A673 (cell line): Measurements from ENCODE around the gene LTBP4. TPM values are rescaled to one million over a fixed set of nuclear protein-coding genes. Genes with fewer than 3 reads are reported as not detected.

ENCODE experiments used
- BruUV-seq: library from RNA; stranded (reverse); fragments of 400-500 nt; replicated peaks from 2 replicates; lab custom pipeline; 2021; lab: Mats Ljungman, UMichigan
- CTCF ChIA-PET: fragments of 300-600 bp; sonication (Branson Sonifier 250); formaldehyde crosslinking; loops from one replicate; lab custom pipeline; 2022; ENCODE audit warnings: antibody characterized with exemption; lab: Charles Lee
- POLR2A ChIA-PET: fragments of 300-600 bp; sonication (Branson Sonifier 250); formaldehyde crosslinking; loops from one replicate; lab custom pipeline; 2022; ENCODE audit warnings: antibody characterized with exemption; ENCODE audit not compliant: low non-redundant PET; lab: Charles Lee
- DNase-seq: peaks from one replicate; pipeline ENCODE4 v3.0.0-alpha.2; 2015; ENCODE audit warnings: low spot score
- H3K27ac ChIP-seq: fragments of 200-600 bp; sonication (generic); 2 replicates; pipeline ENCODE4 v1.5.1; 2016; ENCODE audit warnings: mixed run types, low read depth, mild to moderate bottlenecking, mixed read lengths, antibody characterized with exemption, low read length; ENCODE audit not compliant: poor library complexity, severe bottlenecking
- H3K27me3 ChIP-seq: fragments of 200-600 bp; sonication (generic); replicated peaks from 2 replicates; pipeline ENCODE4 v1.6.1; 2017; ENCODE audit warnings: mixed run types, low read depth, mild to moderate bottlenecking, mixed read lengths, antibody characterized with exemption, low read length; ENCODE audit not compliant: insufficient read depth, poor library complexity
- H3K36me3 ChIP-seq: fragments of 200-600 bp; sonication (generic); 2 replicates; pipeline ENCODE4 v1.6.1; 2016; ENCODE audit warnings: mixed run types, mild to moderate bottlenecking, mixed read lengths, antibody characterized with exemption, low read length; ENCODE audit not compliant: insufficient read depth, poor library complexity, severe bottlenecking
- H3K4me1 ChIP-seq: fragments of 200-600 bp; sonication (generic); 2 replicates; pipeline ENCODE4 v1.6.1; 2017; ENCODE audit warnings: mixed run types, mild to moderate bottlenecking, mixed read lengths, antibody characterized with exemption, low read length; ENCODE audit not compliant: insufficient read depth, poor library complexity, severe bottlenecking
- H3K4me3 ChIP-seq: fragments of 200-600 bp; sonication (generic); 2 replicates; pipeline ENCODE4 v1.5.1; 2016; ENCODE audit warnings: low read depth, mixed run types, mild to moderate bottlenecking, mixed read lengths, low read length; ENCODE audit not compliant: poor library complexity, severe bottlenecking
- H3K9me3 ChIP-seq: fragments of 200-600 bp; sonication (generic); 2 replicates; pipeline ENCODE4 v1.6.1; 2016; ENCODE audit warnings: mixed run types, low read depth, mild to moderate bottlenecking, mixed read lengths, antibody characterized with exemption, low read length; ENCODE audit not compliant: poor library complexity, severe bottlenecking
- CTCF ChIP-seq: fragments of 300-800, 200-600 bp; sonication (generic); conservative IDR thresholded peaks from 2 replicates; pipeline ENCODE4 v1.5.1; 2017; ENCODE audit warnings: low read depth, mild to moderate bottlenecking, antibody characterized with exemption, low read length, moderate library complexity, mixed read lengths
- EZH2 ChIP-seq: fragments of 200-600 bp; sonication (generic); IDR thresholded peaks from 2 replicates; pipeline ENCODE4 v1.6.1; 2017; ENCODE audit warnings: borderline replicate concordance, low read depth, mild to moderate bottlenecking, mixed read lengths, antibody characterized with exemption, low read length; ENCODE audit not compliant: poor library complexity, severe bottlenecking
- intact Hi-C: fragments of 100-400 bp; cut with micrococcal nuclease; formaldehyde crosslinking; loops from one replicate; pipeline ENCODE4 v1.10.0; 2022; ENCODE audit not compliant: unreplicated experiment
- total RNA-seq: library from RNA; stranded (reverse); gene quantifications from 2 replicates; pipeline ENCODE4 v1.2.3, GENCODE V29; 2021

Gene LTBP4
- total RNA-seq, 1 experiment from 2014 or later = 139 TPM

- H3K4me1 ChIP-seq = peaks cover 10% of the 10 kb centered on the region
- ChIA-PET CTCF (no interaction called here), POLR2A (interaction anchor here (0.5 to 0.7 kb wide), 2 partner anchors 14 to 337 kb away, joined by 9 to 12 read pairs; no protein-coding TSS in a partner anchor)
- TF ChIP-seq EZH2 (no peak), CTCF (no peak)
- H3K27ac ChIP-seq = no peak overlapping the region
- DNase-seq = no peak
- BruUV-seq = no TSS peak
- intact Hi-C loops = no loop called here
- no peaks in the 10 kb centered on the region for H3K9me3 ChIP-seq
- no peaks in the 10 kb centered on the region for H3K27me3 ChIP-seq
- no peak overlapping the region for H3K4me3 ChIP-seq
- peaks cover 73% of the 10 kb centered on the region for H3K36me3 ChIP-seq
Measured at GRCh38 chr19:40621283-40621682, 20.1 kb downstream of the LTBP4 start.

- peaks cover 10% of the 10 kb centered on the region for H3K4me1 ChIP-seq
- ChIA-PET POLR2A (no interaction called here), CTCF (interaction anchor here (0.7 kb wide), 1 partner anchor 82 kb away, joined by 4 read pairs; no protein-coding TSS in a partner anchor)
- BruUV-seq = no TSS peak
- peaks cover 75% of the 10 kb centered on the region for H3K36me3 ChIP-seq
- TF ChIP-seq EZH2 = no peak
- TF ChIP-seq CTCF = no peak
- H3K9me3 ChIP-seq = no peaks in the 10 kb centered on the region
- H3K27me3 ChIP-seq = no peaks in the 10 kb centered on the region
- intact Hi-C loops = no loop called here
- H3K4me3 ChIP-seq = no peak overlapping the region
- H3K27ac ChIP-seq = no peak overlapping the region
- DNase-seq = no peak
Measured at GRCh38 chr19:40621966-40622772, 21.0 kb downstream of the LTBP4 start.

GRCh38 chr19:40622773-40623075 is 21.6 kb downstream of the LTBP4 start:
- Histone ChIP-seq H3K9me3 (no peaks in the 10 kb centered on the region), H3K27me3 (no peaks in the 10 kb centered on the region), H3K36me3 (peaks cover 78% of the 10 kb centered on the region), H3K4me3 (no peak overlapping the region), H3K27ac (no peak overlapping the region), H3K4me1 (peaks cover 10% of the 10 kb centered on the region)
- CTCF ChIA-PET = interaction anchor here (0.7 kb wide), 1 partner anchor 82 kb away, joined by 4 read pairs; no protein-coding TSS in a partner anchor
- BruUV-seq = no TSS peak
- TF ChIP-seq CTCF (no peak), EZH2 (no peak)
- no peak for DNase-seq
- POLR2A ChIA-PET = no interaction called here
- intact Hi-C loops = no loop called here
